ENCODE data around the gene POFUT2.

DNA sequence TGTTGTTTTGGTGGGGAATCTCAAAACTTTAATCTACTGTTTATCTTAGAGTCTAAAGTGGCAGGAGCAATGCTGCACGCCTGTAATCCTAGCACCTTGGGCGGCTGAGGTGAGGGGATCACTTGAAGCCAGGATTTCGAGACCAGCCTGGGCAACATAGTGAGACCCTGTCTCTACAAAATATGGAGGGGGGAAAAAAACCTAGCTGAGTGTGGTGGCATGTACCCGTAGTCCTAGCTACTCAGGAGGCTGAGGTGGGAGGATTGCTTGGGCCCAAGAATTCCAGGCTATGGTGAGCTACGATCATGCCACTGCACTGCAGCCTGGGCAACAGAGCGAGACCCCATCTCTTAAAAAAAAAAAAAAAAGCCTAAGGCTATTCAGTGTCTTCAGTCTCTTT lies 38.1 kb downstream of the POFUT2 start:
- TF ChIP-seq CTCF (IDR thresholded peaks at IDR 0.05 in 8 of 11, conservative IDR thresholded peaks at IDR 0.05 in 3 of 11) (no peak), POLR2A (IDR thresholded peaks at IDR 0.05) (no peak)
